WTC11 (cell line): ENCODE data around the gene MAST4. TPM values are rescaled to one million over a fixed set of nuclear protein-coding genes. Genes with fewer than 3 reads are reported as not detected.

ENCODE experiments used
- ATAC-seq: fragments of 200-7000 bp; cut with Tn5 transposase; 2 replicates; pipeline ENCODE4 v1.10.0; 2021; ENCODE audit warnings: mild to moderate bottlenecking, moderate library complexity
- CTCF ChIA-PET: fragments of 300-600 bp; sonication (Branson Sonifier 250); formaldehyde crosslinking; loops from one replicate; lab custom pipeline; 2021; ENCODE audit warnings: antibody characterized with exemption; lab: Charles Lee
- POLR2A ChIA-PET: fragments of 350-600 bp; sonication (Branson Sonifier 250); formaldehyde crosslinking; loops from one replicate; lab custom pipeline; 2021; ENCODE audit warnings: antibody characterized with exemption; lab: Charles Lee
- DNase-seq: peaks from one replicate; pipeline ENCODE4 v3.0.0; 2021; ENCODE audit warnings: low spot score
- H3K27ac Mint-ChIP-seq: 2 replicates; pipeline ENCODE4 v1.8.0; 2021; ENCODE audit warnings: mixed read lengths
- H3K27me3 Mint-ChIP-seq: 2 replicates; pipeline ENCODE4 v1.8.0; 2021; ENCODE audit warnings: low read depth, mild to moderate bottlenecking, moderate library complexity, mixed read lengths
- H3K36me3 Mint-ChIP-seq: 2 replicates; pipeline ENCODE4 v1.8.0; 2021; ENCODE audit warnings: mixed read lengths
- H3K4me1 Mint-ChIP-seq: 2 replicates; pipeline ENCODE4 v1.8.0; 2022; ENCODE audit warnings: mixed read lengths
- H3K4me3 Mint-ChIP-seq: 2 replicates; pipeline ENCODE4 v1.8.0; 2021; ENCODE audit warnings: mild to moderate bottlenecking, moderate library complexity, mixed read lengths
- H3K9me3 Mint-ChIP-seq: 2 replicates; pipeline ENCODE4 v1.8.0; 2021; ENCODE audit warnings: mixed read lengths
- ATF1 ChIP-seq: sonication (generic); formaldehyde crosslinking; IDR thresholded peaks from 2 replicates; pipeline ENCODE4 v1.8.1; 2023; ENCODE audit warnings: mild to moderate bottlenecking, moderate library complexity, missing genetic modification reagents
- ETV6 ChIP-seq: sonication (generic); formaldehyde crosslinking; IDR thresholded peaks from 2 replicates; pipeline ENCODE4 v1.8.1; 2022; ENCODE audit warnings: mild to moderate bottlenecking, missing genetic modification reagents
- FOXJ3 ChIP-seq: sonication (generic); formaldehyde crosslinking; IDR thresholded peaks from 2 replicates; pipeline ENCODE4 v1.9.0; 2021; ENCODE audit warnings: missing genetic modification reagents, mild to moderate bottlenecking, borderline replicate concordance
- GABPB1 ChIP-seq: sonication (generic); formaldehyde crosslinking; IDR thresholded peaks from 2 replicates; pipeline ENCODE4 v1.8.1; 2023; ENCODE audit warnings: mild to moderate bottlenecking, missing genetic modification reagents
- IRF2 ChIP-seq: sonication (generic); formaldehyde crosslinking; IDR thresholded peaks from 2 replicates; pipeline ENCODE4 v1.8.0; 2022; ENCODE audit warnings: low read depth, missing genetic modification reagents, borderline replicate concordance
- JUN ChIP-seq: sonication (generic); formaldehyde crosslinking; IDR thresholded peaks from 2 replicates; pipeline ENCODE4 v1.8.0; 2023; ENCODE audit warnings: mild to moderate bottlenecking, missing genetic modification reagents
- NFATC4 ChIP-seq: fragments of 250-450 bp; sonication (Bioruptor Pico); IDR thresholded peaks from 2 replicates; pipeline ENCODE4 v1.9.0; 2021; ENCODE audit warnings: mild to moderate bottlenecking
- NFYB ChIP-seq: sonication (generic); formaldehyde crosslinking; conservative IDR thresholded peaks from 2 replicates; pipeline ENCODE4 v1.8.0; 2022; ENCODE audit warnings: low read depth, missing genetic modification reagents
- RORB ChIP-seq: fragments of 250-450 bp; sonication (Bioruptor Pico); IDR thresholded peaks from 2 replicates; pipeline ENCODE4 v1.9.0; 2021; ENCODE audit warnings: mild to moderate bottlenecking
- SMAD3 ChIP-seq: sonication (generic); formaldehyde crosslinking; IDR thresholded peaks from 2 replicates; pipeline ENCODE4 v1.8.0; 2022; ENCODE audit warnings: missing genetic modification reagents, mild to moderate bottlenecking, borderline replicate concordance
- TCF7 ChIP-seq: sonication (generic); formaldehyde crosslinking; IDR thresholded peaks from 2 replicates; pipeline ENCODE4 v1.8.0; 2022; ENCODE audit warnings: mild to moderate bottlenecking, low read depth, missing genetic modification reagents, moderate library complexity
- TP53 ChIP-seq: sonication (generic); formaldehyde crosslinking; IDR thresholded peaks from 2 replicates; pipeline ENCODE4 v1.8.1; 2023; ENCODE audit warnings: mild to moderate bottlenecking, missing genetic modification reagents
- ZBTB21 ChIP-seq: sonication (generic); formaldehyde crosslinking; IDR thresholded peaks from 2 replicates; pipeline ENCODE4 v1.8.1; 2023; ENCODE audit warnings: mild to moderate bottlenecking, missing genetic modification reagents, borderline replicate concordance
- ZNF219 ChIP-seq: sonication (generic); formaldehyde crosslinking; IDR thresholded peaks from 2 replicates; pipeline ENCODE4 v1.8.0; 2023; ENCODE audit warnings: missing genetic modification reagents, mild to moderate bottlenecking, borderline replicate concordance
- total RNA-seq: library from RNA; stranded (reverse); gene quantifications from 3 replicates; pipeline ENCODE4 v1.2.3, GENCODE V29; 2021
- TF ChIP-seq, protein P1 (sequence below): sonication (generic); formaldehyde crosslinking; IDR thresholded peaks from 2 replicates; pipeline ENCODE4 v1.8.0; 2022; ENCODE audit warnings: missing genetic modification reagents
- TF ChIP-seq, protein P2 (sequence below): fragments of 250-450 bp; sonication (Bioruptor Pico); IDR thresholded peaks from 2 replicates; pipeline ENCODE4 v1.9.0; 2021; ENCODE audit warnings: mild to moderate bottlenecking
- TF ChIP-seq, protein P3 (sequence below): sonication (generic); formaldehyde crosslinking; IDR thresholded peaks from 2 replicates; pipeline ENCODE4 v1.8.1; 2022; ENCODE audit warnings: missing genetic modification reagents, borderline replicate concordance
- TF ChIP-seq, protein P4 (sequence below): fragments of 250-450 bp; sonication (Bioruptor Pico); IDR thresholded peaks from 2 replicates; pipeline ENCODE4 v1.9.0; 2021; ENCODE audit warnings: mild to moderate bottlenecking, borderline replicate concordance
- TF ChIP-seq, protein P5 (sequence below): sonication (generic); formaldehyde crosslinking; IDR thresholded peaks from 2 replicates; pipeline ENCODE4 v1.8.0; 2023; ENCODE audit warnings: mild to moderate bottlenecking, missing genetic modification reagents
- TF ChIP-seq, protein P6 (sequence below): sonication (generic); formaldehyde crosslinking; IDR thresholded peaks from 2 replicates; pipeline ENCODE4 v1.8.0; 2022; ENCODE audit warnings: mild to moderate bottlenecking, missing genetic modification reagents

The MAST4 gene
- total RNA-seq, 1 experiment from 2014 or later, result 8.0 TPM

DNA sequence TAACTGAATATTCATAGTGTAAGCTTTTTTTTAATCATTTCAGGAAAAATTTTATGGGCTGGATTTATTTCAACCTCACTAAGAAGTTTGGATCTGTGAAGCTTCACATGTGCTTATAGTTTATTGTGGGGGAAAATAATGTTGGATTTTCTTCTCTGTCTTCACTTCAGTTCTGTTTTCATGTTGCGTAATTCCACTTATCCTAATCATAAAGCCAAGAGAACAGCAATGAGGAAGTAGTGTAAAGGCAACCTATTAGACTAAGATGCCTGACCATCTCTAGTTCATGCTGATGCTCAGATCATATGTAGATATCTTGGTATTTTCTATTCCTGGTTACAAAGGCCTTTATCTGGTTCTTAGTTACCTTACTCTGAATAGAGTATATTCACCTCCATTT is 550.4 kb downstream of the MAST4 start (continued):
- TF ChIP-seq, protein P1, sequence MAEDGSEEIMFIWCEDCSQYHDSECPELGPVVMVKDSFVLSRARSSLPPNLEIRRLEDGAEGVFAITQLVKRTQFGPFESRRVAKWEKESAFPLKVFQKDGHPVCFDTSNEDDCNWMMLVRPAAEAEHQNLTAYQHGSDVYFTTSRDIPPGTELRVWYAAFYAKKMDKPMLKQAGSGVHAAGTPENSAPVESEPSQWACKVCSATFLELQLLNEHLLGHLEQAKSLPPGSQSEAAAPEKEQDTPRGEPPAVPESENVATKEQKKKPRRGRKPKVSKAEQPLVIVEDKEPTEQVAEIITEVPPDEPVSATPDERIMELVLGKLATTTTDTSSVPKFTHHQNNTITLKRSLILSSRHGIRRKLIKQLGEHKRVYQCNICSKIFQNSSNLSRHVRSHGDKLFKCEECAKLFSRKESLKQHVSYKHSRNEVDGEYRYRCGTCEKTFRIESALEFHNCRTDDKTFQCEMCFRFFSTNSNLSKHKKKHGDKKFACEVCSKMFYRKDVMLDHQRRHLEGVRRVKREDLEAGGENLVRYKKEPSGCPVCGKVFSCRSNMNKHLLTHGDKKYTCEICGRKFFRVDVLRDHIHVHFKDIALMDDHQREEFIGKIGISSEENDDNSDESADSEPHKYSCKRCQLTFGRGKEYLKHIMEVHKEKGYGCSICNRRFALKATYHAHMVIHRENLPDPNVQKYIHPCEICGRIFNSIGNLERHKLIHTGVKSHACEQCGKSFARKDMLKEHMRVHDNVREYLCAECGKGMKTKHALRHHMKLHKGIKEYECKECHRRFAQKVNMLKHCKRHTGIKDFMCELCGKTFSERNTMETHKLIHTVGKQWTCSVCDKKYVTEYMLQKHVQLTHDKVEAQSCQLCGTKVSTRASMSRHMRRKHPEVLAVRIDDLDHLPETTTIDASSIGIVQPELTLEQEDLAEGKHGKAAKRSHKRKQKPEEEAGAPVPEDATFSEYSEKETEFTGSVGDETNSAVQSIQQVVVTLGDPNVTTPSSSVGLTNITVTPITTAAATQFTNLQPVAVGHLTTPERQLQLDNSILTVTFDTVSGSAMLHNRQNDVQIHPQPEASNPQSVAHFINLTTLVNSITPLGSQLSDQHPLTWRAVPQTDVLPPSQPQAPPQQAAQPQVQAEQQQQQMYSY (CRISPR knock-in tag), result no peak
- TF ChIP-seq GABPB1 (CRISPR knock-in tag), result no peak
- TF ChIP-seq, protein P2, sequence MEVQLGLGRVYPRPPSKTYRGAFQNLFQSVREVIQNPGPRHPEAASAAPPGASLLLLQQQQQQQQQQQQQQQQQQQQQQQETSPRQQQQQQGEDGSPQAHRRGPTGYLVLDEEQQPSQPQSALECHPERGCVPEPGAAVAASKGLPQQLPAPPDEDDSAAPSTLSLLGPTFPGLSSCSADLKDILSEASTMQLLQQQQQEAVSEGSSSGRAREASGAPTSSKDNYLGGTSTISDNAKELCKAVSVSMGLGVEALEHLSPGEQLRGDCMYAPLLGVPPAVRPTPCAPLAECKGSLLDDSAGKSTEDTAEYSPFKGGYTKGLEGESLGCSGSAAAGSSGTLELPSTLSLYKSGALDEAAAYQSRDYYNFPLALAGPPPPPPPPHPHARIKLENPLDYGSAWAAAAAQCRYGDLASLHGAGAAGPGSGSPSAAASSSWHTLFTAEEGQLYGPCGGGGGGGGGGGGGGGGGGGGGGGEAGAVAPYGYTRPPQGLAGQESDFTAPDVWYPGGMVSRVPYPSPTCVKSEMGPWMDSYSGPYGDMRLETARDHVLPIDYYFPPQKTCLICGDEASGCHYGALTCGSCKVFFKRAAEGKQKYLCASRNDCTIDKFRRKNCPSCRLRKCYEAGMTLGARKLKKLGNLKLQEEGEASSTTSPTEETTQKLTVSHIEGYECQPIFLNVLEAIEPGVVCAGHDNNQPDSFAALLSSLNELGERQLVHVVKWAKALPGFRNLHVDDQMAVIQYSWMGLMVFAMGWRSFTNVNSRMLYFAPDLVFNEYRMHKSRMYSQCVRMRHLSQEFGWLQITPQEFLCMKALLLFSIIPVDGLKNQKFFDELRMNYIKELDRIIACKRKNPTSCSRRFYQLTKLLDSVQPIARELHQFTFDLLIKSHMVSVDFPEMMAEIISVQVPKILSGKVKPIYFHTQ (CRISPR knock-in tag), result no peak
- TF ChIP-seq ETV6, result no peak
- TF ChIP-seq, protein P3, sequence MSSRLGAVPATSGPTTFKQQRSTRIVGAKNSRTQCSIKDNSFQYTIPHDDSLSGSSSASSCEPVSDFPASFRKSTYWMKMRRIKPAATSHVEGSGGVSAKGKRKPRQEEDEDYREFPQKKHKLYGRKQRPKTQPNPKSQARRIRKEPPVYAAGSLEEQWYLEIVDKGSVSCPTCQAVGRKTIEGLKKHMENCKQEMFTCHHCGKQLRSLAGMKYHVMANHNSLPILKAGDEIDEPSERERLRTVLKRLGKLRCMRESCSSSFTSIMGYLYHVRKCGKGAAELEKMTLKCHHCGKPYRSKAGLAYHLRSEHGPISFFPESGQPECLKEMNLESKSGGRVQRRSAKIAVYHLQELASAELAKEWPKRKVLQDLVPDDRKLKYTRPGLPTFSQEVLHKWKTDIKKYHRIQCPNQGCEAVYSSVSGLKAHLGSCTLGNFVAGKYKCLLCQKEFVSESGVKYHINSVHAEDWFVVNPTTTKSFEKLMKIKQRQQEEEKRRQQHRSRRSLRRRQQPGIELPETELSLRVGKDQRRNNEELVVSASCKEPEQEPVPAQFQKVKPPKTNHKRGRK (CRISPR knock-in tag), result no peak
- no peak for TF ChIP-seq SMAD3 (CRISPR knock-in tag)
- no peak for TF ChIP-seq NFATC4 (CRISPR knock-in tag)
- no peak for TF ChIP-seq ZBTB21 (CRISPR knock-in tag)
- TF ChIP-seq, all 79 proteins: peak for 0

DNA sequence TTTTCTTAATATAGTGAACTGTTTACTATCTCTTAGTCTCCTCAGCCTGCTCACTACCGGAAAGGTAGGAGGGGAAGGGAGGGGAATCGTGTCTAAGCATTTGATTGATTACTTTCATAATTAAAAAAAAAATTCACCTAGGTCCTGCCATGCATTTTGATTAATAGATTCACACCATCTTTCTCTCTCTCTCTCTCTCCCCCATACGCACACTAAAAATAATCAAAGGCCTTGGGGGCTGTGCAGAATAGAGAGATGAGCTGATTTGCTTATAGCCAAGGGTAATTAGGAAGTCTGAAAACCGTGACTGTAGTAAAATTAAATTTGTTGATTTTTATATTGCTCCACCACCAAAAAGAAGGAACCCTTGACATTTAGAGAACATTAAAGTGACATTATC is 550.8 kb downstream of the MAST4 start:
- ChIA-PET POLR2A (no interaction called here), CTCF (no interaction called here)
- Mint-ChIP-seq H3K27me3 (no peaks in the 10 kb centered on the region), H3K9me3 (no peaks in the 10 kb centered on the region), H3K36me3 (peaks cover 7% of the 10 kb centered on the region), H3K4me1 (no peaks in the 10 kb centered on the region), H3K4me3 (no peak overlapping the region), H3K27ac (no peak overlapping the region)
- ATAC-seq (no peak), DNase-seq (no peak)
- TF ChIP-seq RORB (CRISPR knock-in tag) (no peak), JUN (CRISPR knock-in tag) (no peak), NFYB (no peak), ATF1 (CRISPR knock-in tag) (no peak), ZNF219 (no peak), TP53 (no peak), IRF2 (no peak), FOXJ3 (CRISPR knock-in tag) (no peak), TCF7 (CRISPR knock-in tag) (no peak)
- TF ChIP-seq, protein P4, sequence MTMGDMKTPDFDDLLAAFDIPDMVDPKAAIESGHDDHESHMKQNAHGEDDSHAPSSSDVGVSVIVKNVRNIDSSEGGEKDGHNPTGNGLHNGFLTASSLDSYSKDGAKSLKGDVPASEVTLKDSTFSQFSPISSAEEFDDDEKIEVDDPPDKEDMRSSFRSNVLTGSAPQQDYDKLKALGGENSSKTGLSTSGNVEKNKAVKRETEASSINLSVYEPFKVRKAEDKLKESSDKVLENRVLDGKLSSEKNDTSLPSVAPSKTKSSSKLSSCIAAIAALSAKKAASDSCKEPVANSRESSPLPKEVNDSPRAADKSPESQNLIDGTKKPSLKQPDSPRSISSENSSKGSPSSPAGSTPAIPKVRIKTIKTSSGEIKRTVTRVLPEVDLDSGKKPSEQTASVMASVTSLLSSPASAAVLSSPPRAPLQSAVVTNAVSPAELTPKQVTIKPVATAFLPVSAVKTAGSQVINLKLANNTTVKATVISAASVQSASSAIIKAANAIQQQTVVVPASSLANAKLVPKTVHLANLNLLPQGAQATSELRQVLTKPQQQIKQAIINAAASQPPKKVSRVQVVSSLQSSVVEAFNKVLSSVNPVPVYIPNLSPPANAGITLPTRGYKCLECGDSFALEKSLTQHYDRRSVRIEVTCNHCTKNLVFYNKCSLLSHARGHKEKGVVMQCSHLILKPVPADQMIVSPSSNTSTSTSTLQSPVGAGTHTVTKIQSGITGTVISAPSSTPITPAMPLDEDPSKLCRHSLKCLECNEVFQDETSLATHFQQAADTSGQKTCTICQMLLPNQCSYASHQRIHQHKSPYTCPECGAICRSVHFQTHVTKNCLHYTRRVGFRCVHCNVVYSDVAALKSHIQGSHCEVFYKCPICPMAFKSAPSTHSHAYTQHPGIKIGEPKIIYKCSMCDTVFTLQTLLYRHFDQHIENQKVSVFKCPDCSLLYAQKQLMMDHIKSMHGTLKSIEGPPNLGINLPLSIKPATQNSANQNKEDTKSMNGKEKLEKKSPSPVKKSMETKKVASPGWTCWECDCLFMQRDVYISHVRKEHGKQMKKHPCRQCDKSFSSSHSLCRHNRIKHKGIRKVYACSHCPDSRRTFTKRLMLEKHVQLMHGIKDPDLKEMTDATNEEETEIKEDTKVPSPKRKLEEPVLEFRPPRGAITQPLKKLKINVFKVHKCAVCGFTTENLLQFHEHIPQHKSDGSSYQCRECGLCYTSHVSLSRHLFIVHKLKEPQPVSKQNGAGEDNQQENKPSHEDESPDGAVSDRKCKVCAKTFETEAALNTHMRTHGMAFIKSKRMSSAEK (CRISPR knock-in tag), result no peak
- TF ChIP-seq, protein P5, sequence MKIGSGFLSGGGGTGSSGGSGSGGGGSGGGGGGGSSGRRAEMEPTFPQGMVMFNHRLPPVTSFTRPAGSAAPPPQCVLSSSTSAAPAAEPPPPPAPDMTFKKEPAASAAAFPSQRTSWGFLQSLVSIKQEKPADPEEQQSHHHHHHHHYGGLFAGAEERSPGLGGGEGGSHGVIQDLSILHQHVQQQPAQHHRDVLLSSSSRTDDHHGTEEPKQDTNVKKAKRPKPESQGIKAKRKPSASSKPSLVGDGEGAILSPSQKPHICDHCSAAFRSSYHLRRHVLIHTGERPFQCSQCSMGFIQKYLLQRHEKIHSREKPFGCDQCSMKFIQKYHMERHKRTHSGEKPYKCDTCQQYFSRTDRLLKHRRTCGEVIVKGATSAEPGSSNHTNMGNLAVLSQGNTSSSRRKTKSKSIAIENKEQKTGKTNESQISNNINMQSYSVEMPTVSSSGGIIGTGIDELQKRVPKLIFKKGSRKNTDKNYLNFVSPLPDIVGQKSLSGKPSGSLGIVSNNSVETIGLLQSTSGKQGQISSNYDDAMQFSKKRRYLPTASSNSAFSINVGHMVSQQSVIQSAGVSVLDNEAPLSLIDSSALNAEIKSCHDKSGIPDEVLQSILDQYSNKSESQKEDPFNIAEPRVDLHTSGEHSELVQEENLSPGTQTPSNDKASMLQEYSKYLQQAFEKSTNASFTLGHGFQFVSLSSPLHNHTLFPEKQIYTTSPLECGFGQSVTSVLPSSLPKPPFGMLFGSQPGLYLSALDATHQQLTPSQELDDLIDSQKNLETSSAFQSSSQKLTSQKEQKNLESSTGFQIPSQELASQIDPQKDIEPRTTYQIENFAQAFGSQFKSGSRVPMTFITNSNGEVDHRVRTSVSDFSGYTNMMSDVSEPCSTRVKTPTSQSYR (CRISPR knock-in tag), result no peak
- TF ChIP-seq, protein P6, sequence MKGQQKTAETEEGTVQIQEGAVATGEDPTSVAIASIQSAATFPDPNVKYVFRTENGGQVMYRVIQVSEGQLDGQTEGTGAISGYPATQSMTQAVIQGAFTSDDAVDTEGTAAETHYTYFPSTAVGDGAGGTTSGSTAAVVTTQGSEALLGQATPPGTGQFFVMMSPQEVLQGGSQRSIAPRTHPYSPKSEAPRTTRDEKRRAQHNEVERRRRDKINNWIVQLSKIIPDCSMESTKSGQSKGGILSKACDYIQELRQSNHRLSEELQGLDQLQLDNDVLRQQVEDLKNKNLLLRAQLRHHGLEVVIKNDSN (CRISPR knock-in tag), result no peak
